Measurements from ENCODE around the gene TMEM176B. TPM values are rescaled to one million over a fixed set of nuclear protein-coding genes. Genes with fewer than 3 reads are reported as not detected.

Gene TMEM176B
- total and polyA plus RNA-seq, 12 donors: 1.8 to 99.1 (median 37.6) TPM

GRCh38 chr7:150784120-150784736 lies 15.9 kb downstream of the TMEM176B start:
- Histone ChIP-seq H3K4me3 (no peak overlapping the region), H3K36me3 (replicated peaks in 1 of 2) (no peaks in the 10 kb centered on the region), H3K9me3 (replicated peaks in 1 of 3) (no peaks in the 10 kb centered on the region), H3K27me3 (no peaks in the 10 kb centered on the region), H3K27ac (peak overlapping the region in 1 of 5 donors; percentile 85), H3K4me1 (replicated peaks in 1 of 2) (peaks cover 11 to 28% of the 10 kb centered on the region in 2 donors)
- intact Hi-C loops (cut with DNase I): loop anchor here (10.0 kb wide), 2 partner anchors 91 to 201 kb away; no protein-coding TSS in a partner anchor
- 59 to 77% (median 67%) methylated on average over 9 of the region's 9 CpGs for WGBS, 4 donors
- TF ChIP-seq, protein P1, sequence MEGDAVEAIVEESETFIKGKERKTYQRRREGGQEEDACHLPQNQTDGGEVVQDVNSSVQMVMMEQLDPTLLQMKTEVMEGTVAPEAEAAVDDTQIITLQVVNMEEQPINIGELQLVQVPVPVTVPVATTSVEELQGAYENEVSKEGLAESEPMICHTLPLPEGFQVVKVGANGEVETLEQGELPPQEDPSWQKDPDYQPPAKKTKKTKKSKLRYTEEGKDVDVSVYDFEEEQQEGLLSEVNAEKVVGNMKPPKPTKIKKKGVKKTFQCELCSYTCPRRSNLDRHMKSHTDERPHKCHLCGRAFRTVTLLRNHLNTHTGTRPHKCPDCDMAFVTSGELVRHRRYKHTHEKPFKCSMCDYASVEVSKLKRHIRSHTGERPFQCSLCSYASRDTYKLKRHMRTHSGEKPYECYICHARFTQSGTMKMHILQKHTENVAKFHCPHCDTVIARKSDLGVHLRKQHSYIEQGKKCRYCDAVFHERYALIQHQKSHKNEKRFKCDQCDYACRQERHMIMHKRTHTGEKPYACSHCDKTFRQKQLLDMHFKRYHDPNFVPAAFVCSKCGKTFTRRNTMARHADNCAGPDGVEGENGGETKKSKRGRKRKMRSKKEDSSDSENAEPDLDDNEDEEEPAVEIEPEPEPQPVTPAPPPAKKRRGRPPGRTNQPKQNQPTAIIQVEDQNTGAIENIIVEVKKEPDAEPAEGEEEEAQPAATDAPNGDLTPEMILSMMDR (IDR thresholded peaks at IDR 0.05): no peak
- TF ChIP-seq POLR2A (IDR thresholded peaks at IDR 0.05): no peak
- no peak for DNase-seq

DNA sequence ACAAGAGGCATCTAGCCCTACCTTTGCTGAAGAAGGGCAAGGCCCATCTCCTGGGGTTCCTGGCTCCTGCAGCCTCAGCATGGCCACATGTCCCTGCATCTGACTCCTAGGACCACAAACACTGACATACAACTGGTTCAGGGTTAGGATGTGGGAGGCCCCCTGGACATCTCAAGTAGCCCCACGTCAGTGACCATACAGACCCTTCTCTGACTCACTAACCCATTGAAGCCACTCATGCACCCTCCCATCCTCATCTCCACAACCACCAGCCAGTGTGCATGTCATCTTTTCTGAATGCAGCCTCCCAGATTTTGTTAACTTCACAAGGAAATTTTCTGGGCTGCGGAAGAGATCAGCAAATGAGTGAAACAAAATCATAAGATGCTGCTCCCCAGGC lies 18.2 kb downstream of the TMEM176B start:
- intact Hi-C loops (cut with DNase I): loop anchor here (10.0 kb wide), 2 partner anchors 93 to 203 kb away; no protein-coding TSS in a partner anchor
- Histone ChIP-seq H3K27me3 (no peaks in the 10 kb centered on the region), H3K9me3 (replicated peaks in 1 of 3) (no peaks in the 10 kb centered on the region), H3K4me1 (replicated peaks in 1 of 2) (peaks cover 0 to 11% of the 10 kb centered on the region in 2 donors), H3K36me3 (replicated peaks in 1 of 2) (no peaks in the 10 kb centered on the region), H3K27ac (no peak overlapping the region), H3K4me3 (no peak overlapping the region)
- WGBS, 4 donors: 91 to 100% (median 96%) methylated on average over 1 to 2 of the region's 2 CpGs
- no peak for DNase-seq
- TF ChIP-seq, protein P1 (IDR thresholded peaks at IDR 0.05): no peak
- TF ChIP-seq POLR2A (IDR thresholded peaks at IDR 0.05): no peak

DNA sequence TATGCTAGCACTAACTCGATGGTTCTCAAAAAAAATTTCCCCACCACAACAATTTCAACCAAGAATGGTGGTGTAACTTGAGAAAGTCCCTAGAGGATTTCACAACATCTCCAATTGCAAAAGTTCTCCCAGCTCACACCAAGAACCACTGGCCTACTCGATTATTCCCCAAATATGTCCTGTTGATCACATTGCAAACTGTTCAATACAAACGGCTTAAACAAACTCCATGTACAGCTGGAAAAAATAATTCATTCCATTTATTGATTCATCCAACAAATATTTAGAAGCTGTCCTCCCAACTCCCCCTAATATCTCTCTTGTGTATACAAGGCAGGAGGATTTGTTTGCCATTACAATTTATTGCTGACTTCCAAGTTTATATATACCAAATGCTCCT lies 19.1 kb downstream of the TMEM176B start:
- intact Hi-C loops (cut with DNase I): loop anchor here (10.0 kb wide), 2 partner anchors 94 to 204 kb away; no protein-coding TSS in a partner anchor
- H3K9me3 ChIP-seq (replicated peaks in 1 of 3): no peaks in the 10 kb centered on the region
- H3K27ac ChIP-seq: no peak overlapping the region
- peaks cover 0 to 4% of the 10 kb centered on the region in 2 donors for H3K4me1 ChIP-seq (replicated peaks in 1 of 2)
- TF ChIP-seq, protein P1 (IDR thresholded peaks at IDR 0.05): no peak
- no peak for TF ChIP-seq POLR2A (IDR thresholded peaks at IDR 0.05)
- no peak for DNase-seq
- WGBS, 4 donors: 37 to 47% (median 43%) methylated on average over 3 of the region's 3 CpGs
- no peaks in the 10 kb centered on the region for H3K36me3 ChIP-seq (replicated peaks in 1 of 2)
- no peaks in the 10 kb centered on the region for H3K27me3 ChIP-seq
- no peak overlapping the region for H3K4me3 ChIP-seq

DNA sequence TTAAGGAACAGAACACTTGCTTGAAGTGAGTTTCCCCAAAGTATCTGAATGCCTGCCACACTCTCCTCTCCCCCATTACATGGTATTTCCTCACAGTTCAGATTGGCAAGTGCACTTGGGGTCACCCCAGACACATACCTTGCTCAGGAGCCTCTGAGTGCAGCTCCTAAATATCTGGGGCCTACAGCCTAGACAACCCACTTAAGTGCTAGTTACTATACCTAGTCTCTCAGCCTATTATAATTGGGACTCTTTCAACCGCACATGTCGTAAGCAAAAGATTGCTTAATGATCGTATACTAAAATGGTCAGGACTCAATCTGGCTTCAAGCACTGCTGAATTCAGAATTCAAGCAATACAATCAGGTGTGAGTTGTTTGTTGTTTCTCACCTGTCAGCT lies 19.9 kb downstream of the TMEM176B start:
- no peak for TF ChIP-seq POLR2A (IDR thresholded peaks at IDR 0.05)
- TF ChIP-seq, protein P1 (IDR thresholded peaks at IDR 0.05): no peak
- intact Hi-C loops (cut with DNase I): loop anchor here (10.0 kb wide), 2 partner anchors 95 to 205 kb away; no protein-coding TSS in a partner anchor
- Histone ChIP-seq H3K36me3 (replicated peaks in 1 of 2) (no peaks in the 10 kb centered on the region), H3K4me3 (no peak overlapping the region), H3K4me1 (replicated peaks in 1 of 2) (peaks cover 0 to 4% of the 10 kb centered on the region in 2 donors), H3K27ac (no peak overlapping the region), H3K27me3 (no peaks in the 10 kb centered on the region), H3K9me3 (replicated peaks in 1 of 3) (no peaks in the 10 kb centered on the region)
- no peak for DNase-seq
- 52 to 64% (median 57%) methylated on average over 3 of the region's 3 CpGs for WGBS, 4 donors
